ENCODE results near the gene MAPKBP1.

MAPKBP1 gene

DNA sequence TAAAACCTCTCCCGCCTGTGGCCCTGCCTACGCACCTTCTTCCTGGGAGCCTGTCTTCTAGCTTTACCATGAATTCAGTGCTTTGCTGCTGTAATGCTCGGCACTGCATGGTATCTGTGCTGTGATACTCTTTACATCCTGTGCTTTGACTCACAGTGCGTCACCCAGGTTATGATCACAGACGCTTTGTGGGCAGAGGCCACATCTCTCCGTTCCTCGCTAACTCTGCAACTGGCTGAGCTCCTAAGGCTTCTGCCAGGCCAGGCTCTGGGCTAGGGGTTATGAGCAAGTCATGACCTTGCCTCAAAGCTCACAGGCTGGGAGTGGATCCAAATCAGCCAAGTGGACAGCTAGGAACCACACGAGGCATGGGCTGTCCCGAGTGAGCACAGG, 96.4 kb downstream of the MAPKBP1 start:
- DNase-seq (ENCODE audit: low read depth in 2 of 2): peak; percentile 51 to 75

DNA sequence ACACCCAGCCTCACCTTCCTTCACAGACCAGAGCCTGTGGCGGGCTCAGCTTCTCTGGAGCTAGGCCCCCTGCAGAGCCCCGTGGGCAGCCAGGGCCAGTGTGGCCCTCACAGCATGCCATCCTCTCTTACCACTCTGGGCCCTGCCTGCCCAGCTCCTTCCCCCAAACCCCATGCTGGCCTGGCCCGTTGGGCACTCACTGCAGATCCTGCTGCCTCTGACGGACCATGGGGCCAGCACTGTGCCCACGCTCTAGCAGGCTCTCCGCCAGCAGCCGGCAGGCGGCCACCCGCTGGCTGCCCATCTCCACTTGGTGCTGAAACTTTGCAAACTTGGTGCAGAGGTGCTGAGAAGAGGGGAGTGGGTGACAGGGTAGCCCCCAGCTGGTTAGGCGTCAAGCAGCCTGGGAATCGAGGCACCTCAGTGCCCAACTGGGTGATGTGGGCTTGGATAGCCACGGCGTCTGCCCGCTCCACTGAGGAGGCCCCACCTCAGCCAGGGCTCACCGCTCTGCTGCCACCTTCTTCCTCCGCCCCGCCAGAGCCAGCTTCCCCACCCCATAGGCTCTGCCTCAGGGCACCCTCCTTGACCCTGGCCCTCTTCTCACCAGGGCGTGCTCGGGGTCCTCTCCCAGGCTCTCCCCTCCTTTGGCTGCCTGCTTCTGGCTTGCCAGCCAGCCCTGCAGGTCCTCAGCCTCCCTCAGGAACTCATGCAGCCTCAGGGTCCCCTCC, 97.1 kb downstream of the MAPKBP1 start:
- no peak for DNase-seq (ENCODE audit: low read depth in 2 of 2)

DNA sequence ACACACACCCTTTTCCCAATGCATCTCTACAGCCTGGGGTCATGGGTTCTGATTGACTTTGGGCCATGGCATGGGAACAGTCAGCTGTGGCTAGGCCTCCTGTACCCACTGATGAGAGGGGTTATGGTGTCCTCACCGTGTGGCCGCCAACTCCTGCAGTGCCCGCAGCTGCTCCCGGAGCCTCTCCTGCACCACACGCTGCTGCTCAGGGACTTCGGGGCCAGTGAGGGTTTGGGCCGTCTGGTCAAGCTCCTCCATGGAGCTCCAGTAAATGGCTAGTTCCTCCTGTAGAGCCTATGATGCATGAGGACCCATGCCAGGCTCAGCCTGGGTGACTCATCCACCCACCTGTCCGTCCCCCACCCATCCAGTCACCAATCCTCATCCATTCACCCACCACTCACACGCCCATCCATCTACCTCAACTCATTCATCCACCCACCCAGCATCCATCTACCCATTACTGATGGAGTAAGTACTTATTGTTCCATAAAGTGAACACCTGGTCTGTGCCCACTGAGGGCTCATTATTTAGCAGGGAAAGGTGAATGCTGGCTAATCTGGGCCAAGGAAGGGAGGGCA, 98.0 kb downstream of the MAPKBP1 start:
- no peak for DNase-seq (ENCODE audit: low read depth in 2 of 2)

DNA sequence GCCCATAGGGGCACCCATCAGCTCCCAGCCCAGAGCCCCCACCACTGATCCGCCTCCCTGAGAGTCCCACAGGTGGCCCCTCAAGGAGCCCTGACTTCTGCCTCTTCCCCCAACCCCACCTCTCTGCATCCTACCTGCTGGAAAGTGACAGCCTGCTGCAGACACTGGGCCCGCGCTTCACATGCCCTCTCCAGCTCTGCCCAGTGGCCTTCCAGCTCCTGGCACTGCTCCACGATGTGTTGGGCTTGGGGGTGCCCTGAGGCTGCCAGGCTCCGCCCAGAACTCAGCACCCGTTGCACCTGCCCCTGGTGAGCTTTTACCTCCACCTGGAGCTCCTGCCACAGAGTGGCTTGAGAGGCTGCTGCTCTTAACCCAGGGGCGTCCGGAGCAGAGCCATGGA, 99.4 kb downstream of the MAPKBP1 start:
- DNase-seq (ENCODE audit: low read depth in 2 of 2): no peak

DNA sequence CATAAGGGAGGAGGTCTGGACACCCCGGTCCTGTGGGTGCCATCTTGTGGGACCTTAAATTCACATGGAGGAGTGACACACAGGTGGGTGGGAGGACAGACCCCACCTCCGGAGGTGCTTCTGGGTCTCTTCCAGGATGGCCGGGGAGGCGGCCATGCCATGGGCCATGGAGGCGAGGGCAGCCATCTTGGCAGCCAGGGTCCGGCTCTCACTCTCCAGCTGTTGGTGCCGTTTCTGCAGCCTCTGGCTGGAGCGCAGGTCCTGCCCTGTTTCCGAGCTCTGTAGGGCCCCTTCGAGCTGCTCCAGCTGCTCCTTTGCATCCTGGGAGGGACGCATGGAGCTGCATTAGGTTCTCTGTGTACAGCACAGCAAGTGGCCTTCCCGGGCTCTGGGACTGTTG, 100.5 kb downstream of the MAPKBP1 start:
- no peak for DNase-seq (ENCODE audit: low read depth in 2 of 2)

DNA sequence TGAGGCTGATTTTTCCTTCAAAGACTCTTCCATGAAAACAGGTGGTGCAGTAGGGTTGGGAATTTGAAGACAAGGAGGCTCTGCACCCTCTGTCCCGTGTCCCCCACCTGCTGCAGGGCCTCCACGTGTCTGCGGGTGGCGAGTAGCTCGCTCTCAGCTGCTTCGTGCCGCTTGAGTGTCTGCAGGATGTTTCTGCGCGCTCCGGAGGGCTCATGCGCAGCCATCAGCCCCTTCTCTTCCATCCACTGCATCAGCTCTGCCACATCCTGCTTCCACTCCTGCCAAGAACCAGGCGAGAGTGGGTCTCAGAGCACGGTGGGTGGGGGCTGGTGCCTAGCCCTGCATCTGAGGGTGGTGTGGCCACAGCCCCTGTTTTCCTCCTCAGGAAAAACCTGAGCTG, 101.7 kb downstream of the MAPKBP1 start:
- DNase-seq (ENCODE audit: low read depth in 2 of 2): no peak

DNA sequence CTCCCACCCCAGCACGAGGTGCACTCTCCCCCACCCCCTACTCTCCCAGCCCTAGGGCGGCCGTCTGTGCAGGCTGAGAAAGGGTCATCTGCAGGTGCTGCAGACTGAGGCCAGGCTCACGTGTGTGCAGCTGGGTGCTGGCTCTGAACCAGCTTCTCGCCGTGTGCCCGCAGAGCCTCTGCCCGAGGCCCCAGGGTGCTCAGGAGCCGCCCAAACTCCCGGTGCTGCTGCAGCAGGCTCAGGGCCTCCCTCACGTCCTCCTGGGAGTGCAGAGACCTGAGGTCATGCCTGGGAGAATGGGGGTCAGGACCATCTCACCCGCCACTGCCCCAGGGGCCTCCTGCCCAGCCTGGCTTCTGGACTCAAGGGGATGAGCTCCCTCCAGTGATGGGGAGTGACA, 102.4 kb downstream of the MAPKBP1 start:
- DNase-seq (ENCODE audit: low read depth in 2 of 2): no peak
